Activated T-helper 2 cell treated with anti-CD3 and anti-CD28 coated beads, Interferon-gamma antibody, Interleukin-2, Interleukin-4, amounts not matched to agents 10 μg/mL and 5 μg/mL and 100 μg/mL, durations not matched to agents 14 hours and 24 hours and 36 hours (primary cell): ENCODE measurements around the gene WASF2. TPM values are rescaled to one million over a fixed set of nuclear protein-coding genes. Genes with fewer than 3 reads are reported as not detected.
"Not testable (repeated sequence)": the region's sequence is repeated elsewhere in the genome, so short reads cannot be mapped to it uniquely, and the experiment has no call there.

ENCODE experiments used
- DNase-seq: peaks from one replicate; pipeline ENCODE4 v3.0.0; 2021; ENCODE audit warnings: low spot score
- H3K27ac Mint-ChIP-seq: one replicate; pipeline ENCODE4 v1.8.0; 2021; ENCODE audit warnings: mixed read lengths
- H3K27me3 Mint-ChIP-seq: one replicate; pipeline ENCODE4 v1.8.0; 2021; ENCODE audit warnings: low read depth, mixed read lengths
- H3K36me3 Mint-ChIP-seq: one replicate; pipeline ENCODE4 v1.8.0; 2021; ENCODE audit warnings: low read depth, mixed read lengths
- H3K4me1 Mint-ChIP-seq: one replicate; pipeline ENCODE4 v1.8.0; 2021; ENCODE audit warnings: low read depth, mixed read lengths
- H3K4me3 Mint-ChIP-seq: one replicate; pipeline ENCODE4 v1.8.0; 2021; ENCODE audit warnings: low read depth, mild to moderate bottlenecking, moderate library complexity, mixed read lengths
- H3K9me3 Mint-ChIP-seq: one replicate; pipeline ENCODE4 v1.8.0; 2021; ENCODE audit warnings: mixed read lengths
- intact Hi-C: fragments of 100-400 bp; cut with micrococcal nuclease; formaldehyde crosslinking; loops from one replicate; pipeline ENCODE4 v1.15.1; 2023
- total RNA-seq: library from RNA; stranded (reverse); gene quantifications from 2 replicates; pipeline ENCODE4 v1.2.3, GENCODE V29; 2022

The WASF2 gene
- total RNA-seq, 1 donor from 2014 or later: 128 TPM

- intact Hi-C loops: no loop called here
- H3K36me3 Mint-ChIP-seq: peaks cover 73% of the 10 kb centered on the region
- H3K27ac Mint-ChIP-seq: peak overlapping the region; percentile 5
- no peaks in the 10 kb centered on the region for H3K9me3 Mint-ChIP-seq
- peaks cover 2% of the 10 kb centered on the region for H3K4me1 Mint-ChIP-seq
- DNase-seq: no peak
- H3K4me3 Mint-ChIP-seq: no peak overlapping the region
- no peaks in the 10 kb centered on the region for H3K27me3 Mint-ChIP-seq
Measured at GRCh38 chr1:27410709-27411108, 79.3 kb downstream of the WASF2 start.

- intact Hi-C loops: no loop called here
- H3K4me3 Mint-ChIP-seq: no peak overlapping the region
- peaks cover 2% of the 10 kb centered on the region for H3K4me1 Mint-ChIP-seq
- no peaks in the 10 kb centered on the region for H3K9me3 Mint-ChIP-seq
- H3K27ac Mint-ChIP-seq: no peak overlapping the region
- H3K27me3 Mint-ChIP-seq: no peaks in the 10 kb centered on the region
- H3K36me3 Mint-ChIP-seq: peaks cover 63% of the 10 kb centered on the region
- no peak for DNase-seq
Measured at GRCh38 chr1:27409669-27410068, 80.3 kb downstream of the WASF2 start.

- Mint-ChIP-seq H3K36me3 (peaks cover 52% of the 10 kb centered on the region), H3K9me3 (no peaks in the 10 kb centered on the region), H3K4me3 (no peak overlapping the region), H3K4me1 (peaks cover 9% of the 10 kb centered on the region), H3K27ac (peak overlapping the region; percentile 60), H3K27me3 (no peaks in the 10 kb centered on the region)
- no peak for DNase-seq
- intact Hi-C loops: no loop called here
Measured at GRCh38 chr1:27408151-27408550, 81.8 kb downstream of the WASF2 start.

- H3K36me3 Mint-ChIP-seq: peaks cover 41% of the 10 kb centered on the region
- H3K4me3 Mint-ChIP-seq, H3K27me3 Mint-ChIP-seq, H3K4me1 Mint-ChIP-seq, intact Hi-C loops, H3K27ac Mint-ChIP-seq, DNase-seq, H3K9me3 Mint-ChIP-seq: not testable (repeated sequence)
Measured at GRCh38 chr1:27406791-27407190, 83.2 kb downstream of the WASF2 start.

GRCh38 chr1:27406362-27406680, 83.6 kb downstream of the WASF2 start:
- no peak overlapping the region for H3K4me3 Mint-ChIP-seq

GRCh38 chr1:27405598-27406361, 84.2 kb downstream of the WASF2 start:
- Mint-ChIP-seq H3K36me3 (peaks cover 34% of the 10 kb centered on the region), H3K4me1 (peaks cover 11% of the 10 kb centered on the region)
- intact Hi-C loops, DNase-seq, H3K27me3 Mint-ChIP-seq, H3K27ac Mint-ChIP-seq, H3K4me3 Mint-ChIP-seq, H3K9me3 Mint-ChIP-seq: not testable (repeated sequence)

More at GRCh38 chr1:27406362-27406680, 83.6 kb downstream of the WASF2 start:
- Mint-ChIP-seq H3K27me3 (no peaks in the 10 kb centered on the region), H3K36me3 (peaks cover 39% of the 10 kb centered on the region), H3K4me1 (peaks cover 13% of the 10 kb centered on the region), H3K9me3 (no peaks in the 10 kb centered on the region), H3K27ac (no peak overlapping the region)
- DNase-seq: no peak
- intact Hi-C loops: no loop called here

- intact Hi-C loops: no loop called here
- H3K27ac Mint-ChIP-seq: no peak overlapping the region
- H3K36me3 Mint-ChIP-seq: peaks cover 28% of the 10 kb centered on the region
- no peaks in the 10 kb centered on the region for H3K9me3 Mint-ChIP-seq
- H3K4me3 Mint-ChIP-seq: no peak overlapping the region
- DNase-seq: no peak
- peaks cover 11% of the 10 kb centered on the region for H3K4me1 Mint-ChIP-seq
- H3K27me3 Mint-ChIP-seq: no peaks in the 10 kb centered on the region
Measured at GRCh38 chr1:27405074-27405473, 84.9 kb downstream of the WASF2 start.

- no peak overlapping the region for H3K4me3 Mint-ChIP-seq
- no peaks in the 10 kb centered on the region for H3K27me3 Mint-ChIP-seq
- H3K9me3 Mint-ChIP-seq: no peaks in the 10 kb centered on the region
- peak overlapping the region; percentile 73 for H3K27ac Mint-ChIP-seq
- H3K4me1 Mint-ChIP-seq: peaks cover 11% of the 10 kb centered on the region
- intact Hi-C loops: no loop called here
- peaks cover 24% of the 10 kb centered on the region for H3K36me3 Mint-ChIP-seq
- DNase-seq: no peak
Measured at GRCh38 chr1:27403931-27404330, 86.0 kb downstream of the WASF2 start.

- Mint-ChIP-seq H3K36me3 (peaks cover 17% of the 10 kb centered on the region), H3K9me3 (no peaks in the 10 kb centered on the region), H3K4me1 (peaks cover 11% of the 10 kb centered on the region), H3K27me3 (no peaks in the 10 kb centered on the region), H3K27ac (peak overlapping the region; percentile 4), H3K4me3 (no peak overlapping the region)
- DNase-seq: no peak
- intact Hi-C loops: no loop called here
Measured at GRCh38 chr1:27403065-27403726, 86.8 kb downstream of the WASF2 start.

GRCh38 chr1:27402349-27402754, 87.6 kb downstream of the WASF2 start:
- intact Hi-C loops: no loop called here
- no peaks in the 10 kb centered on the region for H3K27me3 Mint-ChIP-seq
- H3K9me3 Mint-ChIP-seq: no peaks in the 10 kb centered on the region
- peaks cover 11% of the 10 kb centered on the region for H3K4me1 Mint-ChIP-seq
- DNase-seq: no peak
- H3K36me3 Mint-ChIP-seq: peaks cover 9% of the 10 kb centered on the region
- H3K4me3 Mint-ChIP-seq: no peak overlapping the region
- no peak overlapping the region for H3K27ac Mint-ChIP-seq

GRCh38 chr1:27400963-27401341, 89.0 kb downstream of the WASF2 start:
- intact Hi-C loops: no loop called here
- Mint-ChIP-seq H3K4me1 (peaks cover 11% of the 10 kb centered on the region), H3K36me3 (peaks cover 4% of the 10 kb centered on the region), H3K9me3 (no peaks in the 10 kb centered on the region), H3K27ac (no peak overlapping the region), H3K4me3 (no peak overlapping the region), H3K27me3 (no peaks in the 10 kb centered on the region)
- DNase-seq: no peak

- H3K36me3 Mint-ChIP-seq: peaks cover 4% of the 10 kb centered on the region
- no peaks in the 10 kb centered on the region for H3K27me3 Mint-ChIP-seq
- H3K4me3 Mint-ChIP-seq: no peak overlapping the region
- peaks cover 11% of the 10 kb centered on the region for H3K4me1 Mint-ChIP-seq
- no peak overlapping the region for H3K27ac Mint-ChIP-seq
- no peaks in the 10 kb centered on the region for H3K9me3 Mint-ChIP-seq
- no peak for DNase-seq
- intact Hi-C loops: no loop called here
Measured at GRCh38 chr1:27400082-27400962, 89.6 kb downstream of the WASF2 start.
